Measurements from ENCODE around the gene GAS2L2.
"Not testable (repeated sequence)": the region's sequence is repeated elsewhere in the genome, so short reads cannot be mapped to it uniquely, and the experiment has no call there.

GAS2L2 gene

GRCh38 chr17:35726127-35726952, 26.7 kb downstream of the GAS2L2 start:
- DNase-seq = no peak

GRCh38 chr17:35725802-35726126, 27.3 kb downstream of the GAS2L2 start:
- DNase-seq = no peak

GRCh38 chr17:35725058-35725457, 28.0 kb downstream of the GAS2L2 start:
- no peak for DNase-seq

GRCh38 chr17:35723735-35724134, 29.3 kb downstream of the GAS2L2 start:
- no peak for DNase-seq

GRCh38 chr17:35717475-35717874, 35.6 kb downstream of the GAS2L2 start:
- DNase-seq = no peak

GRCh38 chr17:35716897-35717465, 36.1 kb downstream of the GAS2L2 start:
- DNase-seq = no peak

- DNase-seq = no peak
These were observed 36.9 kb downstream of the GAS2L2 start for GRCh38 chr17:35716173-35716572.

GRCh38 chr17:35715416-35715815, 37.6 kb downstream of the GAS2L2 start:
- DNase-seq = no peak

- no peak for DNase-seq
These were observed 38.1 kb downstream of the GAS2L2 start for GRCh38 chr17:35714988-35715387.

- DNase-seq = peak; percentile 10
These were observed 39.8 kb downstream of the GAS2L2 start for GRCh38 chr17:35713069-35713728.

GRCh38 chr17:35710950-35711349, 42.1 kb downstream of the GAS2L2 start:
- DNase-seq = no peak

- DNase-seq = no peak
These were observed 43.2 kb downstream of the GAS2L2 start for GRCh38 chr17:35709874-35710273.

GRCh38 chr17:35708951-35709350, 44.1 kb downstream of the GAS2L2 start:
- DNase-seq = no peak

GRCh38 chr17:35708149-35708548, 44.9 kb downstream of the GAS2L2 start:
- no peak for DNase-seq

GRCh38 chr17:35705705-35706104, 47.3 kb downstream of the GAS2L2 start:
- DNase-seq = no peak

GRCh38 chr17:35705230-35705629, 47.8 kb downstream of the GAS2L2 start:
- DNase-seq = no peak

GRCh38 chr17:35703308-35703707, 49.7 kb downstream of the GAS2L2 start:
- not testable (repeated sequence) for DNase-seq

GRCh38 chr17:35701491-35701890, 51.5 kb downstream of the GAS2L2 start:
- no peak for DNase-seq

- no peak for DNase-seq
These were observed 52.9 kb downstream of the GAS2L2 start for GRCh38 chr17:35700150-35700549.

GRCh38 chr17:35698800-35699199, 54.2 kb downstream of the GAS2L2 start:
- DNase-seq = no peak

GRCh38 chr17:35695613-35696012, 57.4 kb downstream of the GAS2L2 start:
- DNase-seq = no peak

- DNase-seq = no peak
These were observed 58.1 kb downstream of the GAS2L2 start for GRCh38 chr17:35694906-35695305.
